ENCODE data around the gene SLC2A4RG. TPM values are rescaled to one million over a fixed set of nuclear protein-coding genes. Genes with fewer than 3 reads are reported as not detected.

SLC2A4RG gene
- polyA plus RNA-seq, 1 of the 3 experiments (the other 2 are of a cell fraction) = 90.9 TPM

GRCh38 chr20:63703471-63703975 lies 36.1 kb upstream of the SLC2A4RG start:
- Histone ChIP-seq H3K4me1 (ENCODE audit: control insufficient read depth in 1 of 2, insufficient read depth in 2 of 2, low read depth in 1 of 2, low read length in 1 of 2) (peaks cover 15 to 22% of the 10 kb centered on the region in 2 experiments; a peak in 3 of 4 replicates), H2AFZ (ENCODE audit: low read depth) (no peak overlapping the region), H3K9me3 (no peaks in the 10 kb centered on the region), H3K4me2 (no peak overlapping the region), H3K27me3 (ENCODE audit: insufficient read depth) (no peaks in the 10 kb centered on the region), H3K79me2 (ENCODE audit: insufficient read depth) (peaks cover 38% of the 10 kb centered on the region), H3K9me2 (no peaks in the 10 kb centered on the region), H3K27ac (ENCODE audit: low read depth in 2 of 2, low read length in 1 of 2) (no peak overlapping the region; a peak in 1 of 4 replicates), H3K36me3 (replicated peaks in 1 of 2; ENCODE audit: control insufficient read depth in 1 of 2, insufficient read depth in 2 of 2, low read length in 1 of 2) (peaks cover 19 to 25% of the 10 kb centered on the region in 2 experiments), H3K4me3 (ENCODE audit: low read depth in 2 of 2, low read length in 1 of 2) (no peak overlapping the region), H3F3A (replicated peaks; ENCODE audit: insufficient read depth) (no peaks in the 10 kb centered on the region), H3K9ac (no peak overlapping the region), H4K20me1 (ENCODE audit: insufficient read depth) (no peaks in the 10 kb centered on the region)
- ChIA-PET POLR2A (no interaction called here), CTCF (no interaction called here)
- TF ChIP-seq MAX (IDR thresholded peaks at IDR 0.05; ENCODE audit: low read depth) (no peak), FOSL2 (IDR thresholded peaks at IDR 0.05; ENCODE audit: borderline replicate concordance, low read depth) (no peak), FOXM1 (IDR thresholded peaks at IDR 0.05; ENCODE audit: low read depth) (no peak), MXI1 (IDR thresholded peaks at IDR 0.05; ENCODE audit: low read depth, low read length) (no peak), MEF2A (IDR thresholded peaks at IDR 0.05; ENCODE audit: borderline replicate concordance, low read depth) (no peak), RCOR1 (IDR thresholded peaks at IDR 0.05; ENCODE audit: low read length) (no peak), ELF1 (IDR thresholded peaks at IDR 0.05) (no peak), RFX5 (IDR thresholded peaks at IDR 0.05; ENCODE audit: low read length) (no peak), SIN3A (IDR thresholded peaks at IDR 0.05; ENCODE audit: borderline replicate concordance, low read depth, low read length) (no peak), NRF1 (IDR thresholded peaks at IDR 0.05; ENCODE audit: low read depth, low read length) (no peak), NFIC (IDR thresholded peaks at IDR 0.05; ENCODE audit: borderline replicate concordance) (no peak), PBX3 (IDR thresholded peaks at IDR 0.05) (no peak), GABPA (IDR thresholded peaks at IDR 0.05; ENCODE audit: low read depth) (no peak), SMC3 (IDR thresholded peaks at IDR 0.05; ENCODE audit: low read depth, low read length) (no peak), ZBTB33 (IDR thresholded peaks at IDR 0.05; ENCODE audit: borderline replicate concordance, low read depth) (no peak), EZH2phosphoT487 (IDR thresholded peaks at IDR 0.05; ENCODE audit: borderline replicate concordance, low read depth) (no peak), CTCF (IDR thresholded peaks at IDR 0.05) (no peak)
- DNase-seq = peak; percentile 10
- 100% methylated on average over 3 of the region's 15 CpGs for WGBS (ENCODE audit: low lambda C conversion rate)

Data from SK-N-SH (cell line).